ENCODE measurements around the gene AMZ1.

Gene AMZ1

GRCh38 chr7:2657920-2658671 lies 29.9 kb upstream of the AMZ1 start:
- ChIA-PET POLR2A (ENCODE audit: low non-redundant PET) (no interaction called here), CTCF (no interaction called here)
- peak overlapping the region; percentile 17 for H3K27ac ChIP-seq
- TF ChIP-seq CTCF (conservative IDR thresholded peaks at IDR 0.05; ENCODE audit: low read depth) = no peak
- DNase-seq (ENCODE audit: low spot score) = no peak

- peak overlapping the region; percentile 33 for H3K27ac ChIP-seq
- no peak for TF ChIP-seq CTCF (conservative IDR thresholded peaks at IDR 0.05; ENCODE audit: low read depth)
- no peak for DNase-seq (ENCODE audit: low spot score)
- POLR2A ChIA-PET (ENCODE audit: low non-redundant PET) = interaction anchor here (0.5 kb wide), 1 partner anchor 1842 kb away, joined by 3 read pairs; no protein-coding TSS in a partner anchor
- CTCF ChIA-PET = no interaction called here
Observed at GRCh38 chr7:2658941-2659340, 29.1 kb upstream of the AMZ1 start.

- no peak for DNase-seq (ENCODE audit: low spot score)
- CTCF ChIA-PET = interaction anchor here (1.0 kb wide), 1 partner anchor 11 kb away, joined by 3 read pairs; no protein-coding TSS in a partner anchor
- peak overlapping the region; percentile 33 for H3K27ac ChIP-seq
- no peak for TF ChIP-seq CTCF (conservative IDR thresholded peaks at IDR 0.05; ENCODE audit: low read depth)
- POLR2A ChIA-PET (ENCODE audit: low non-redundant PET) = interaction anchor here (0.5 kb wide), 1 partner anchor 1843 kb away, joined by 3 read pairs; no protein-coding TSS in a partner anchor
Observed at GRCh38 chr7:2659556-2660358, 28.2 kb upstream of the AMZ1 start.

- POLR2A ChIA-PET (ENCODE audit: low non-redundant PET) = no interaction called here
- CTCF ChIA-PET = interaction anchor here (1.0 kb wide), 1 partner anchor 10 kb away, joined by 3 read pairs; no protein-coding TSS in a partner anchor
- TF ChIP-seq CTCF (conservative IDR thresholded peaks at IDR 0.05; ENCODE audit: low read depth) = peak; percentile 30; the same call in 1 of the 2 replicates
- DNase-seq (ENCODE audit: low spot score) = no peak
- H3K27ac ChIP-seq = peak overlapping the region; percentile 33
Observed at GRCh38 chr7:2660359-2661095, 27.5 kb upstream of the AMZ1 start.

- TF ChIP-seq CTCF (conservative IDR thresholded peaks at IDR 0.05; ENCODE audit: low read depth) = no peak
- ChIA-PET CTCF (no interaction called here), POLR2A (ENCODE audit: low non-redundant PET) (no interaction called here)
- H3K27ac ChIP-seq = peak overlapping the region; percentile 33
- DNase-seq (ENCODE audit: low spot score) = no peak
Observed at GRCh38 chr7:2661096-2661449, 26.9 kb upstream of the AMZ1 start.

All from RWPE1 (cell line).